HepG2 (cell line): Measurements from ENCODE around the gene WBP1. TPM values are rescaled to one million over a fixed set of nuclear protein-coding genes. Genes with fewer than 3 reads are reported as not detected.

Experiments used
- ARNTL ChIP-seq: sonication (generic); formaldehyde crosslinking; IDR thresholded peaks from 2 replicates; pipeline ENCODE4 v1.4.0; 2020; ENCODE audit warnings: mild to moderate bottlenecking, missing genetic modification reagents
- BORCS8-MEF2B ChIP-seq: sonication (generic); formaldehyde crosslinking; IDR thresholded peaks from 2 replicates; pipeline ENCODE4 v1.8.0; 2022; ENCODE audit warnings: mild to moderate bottlenecking, missing genetic modification reagents
- DNMT3B ChIP-seq: conservative IDR thresholded peaks from 2 replicates; pipeline ENCODE4 v1.6.1; 2016; ENCODE audit warnings: missing biosample characterization, control low read depth
- EP300 ChIP-seq, 3 experiments: sonication (generic) in 1 of 3; formaldehyde crosslinking in 1 of 3; IDR thresholded peaks; 2 replicates each; pipeline versions ENCODE4 v1.5.1 to v1.6.1; 2011 to 2020; ENCODE audit warnings: low read depth in 2 of 3, low read length in 2 of 3, borderline replicate concordance in 1 of 3, improper control_type of control experiment in 1 of 3, mild to moderate bottlenecking in 1 of 3, missing genetic modification reagents in 1 of 3, moderate library complexity in 1 of 3
- GPBP1L1 ChIP-seq: sonication (generic); formaldehyde crosslinking; IDR thresholded peaks from 2 replicates; pipeline ENCODE4 v1.5.0; 2020; ENCODE audit warnings: mild to moderate bottlenecking, missing genetic modification reagents
- HDAC2 ChIP-seq: sonication (generic); formaldehyde crosslinking; IDR thresholded peaks from 2 replicates; pipeline ENCODE4 v1.4.0; 2020; ENCODE audit warnings: missing genetic modification reagents
- NCOA2 ChIP-seq: sonication (generic); formaldehyde crosslinking; IDR thresholded peaks from 2 replicates; pipeline ENCODE4 v1.8.0; 2022; ENCODE audit warnings: inconsistent platforms
- NFE2L2 ChIP-seq: fragments of 150-350 bp; IDR thresholded peaks from 2 replicates; pipeline ENCODE4 v1.6.1; 2014; ENCODE audit warnings: low read length
- NFIC ChIP-seq: IDR thresholded peaks from 2 replicates; pipeline ENCODE4 v1.6.1; 2012; ENCODE audit warnings: mild to moderate bottlenecking, low read length, inconsistent platforms
- PATZ1 ChIP-seq: sonication (generic); formaldehyde crosslinking; IDR thresholded peaks from 2 replicates; pipeline ENCODE4 v1.4.0; 2020; ENCODE audit warnings: missing genetic modification reagents
- POLR2AphosphoS5 ChIP-seq: IDR thresholded peaks from 2 replicates; pipeline ENCODE4 v1.6.1; 2012; ENCODE audit warnings: low read depth, low read length
- RBFOX2 ChIP-seq: fragments of 200-400 bp; formaldehyde crosslinking; IDR thresholded peaks from 2 replicates; pipeline ENCODE4 v1.6.1; 2017; ENCODE audit warnings: low read depth, mild to moderate bottlenecking, low read length
- RCOR2 ChIP-seq: IDR thresholded peaks from 2 replicates; pipeline ENCODE4 v1.6.1; 2016; ENCODE audit warnings: missing biosample characterization, missing genetic modification reagents
- SMARCE1 ChIP-seq: fragments of 450-650 bp; IDR thresholded peaks from 2 replicates; pipeline ENCODE4 v1.6.1; 2017; ENCODE audit warnings: borderline replicate concordance
- ZFY ChIP-seq: sonication (generic); formaldehyde crosslinking; IDR thresholded peaks from 2 replicates; pipeline ENCODE4 v1.4.0; 2020; ENCODE audit warnings: missing genetic modification reagents
- ZKSCAN1 ChIP-seq: fragments of 150-350 bp; IDR thresholded peaks from 2 replicates; pipeline ENCODE4 v1.6.1; 2014; ENCODE audit warnings: low read length
- ZNF281 ChIP-seq: sonication (generic); formaldehyde crosslinking; IDR thresholded peaks from 2 replicates; pipeline ENCODE4 v1.4.0; 2020; ENCODE audit warnings: missing genetic modification reagents, borderline replicate concordance
- ZNF282 ChIP-seq: fragments of 450-650 bp; IDR thresholded peaks from 2 replicates; pipeline ENCODE4 v1.6.1; 2018; ENCODE audit not compliant: partially characterized antibody
- ZNF460 ChIP-seq: sonication (generic); formaldehyde crosslinking; IDR thresholded peaks from 2 replicates; pipeline ENCODE4 v1.5.1; 2020; ENCODE audit warnings: missing genetic modification reagents, mild to moderate bottlenecking, borderline replicate concordance
- ZNF597 ChIP-seq: sonication (generic); formaldehyde crosslinking; IDR thresholded peaks from 2 replicates; pipeline ENCODE4 v1.5.0; 2020; ENCODE audit warnings: missing genetic modification reagents
- ZNF644 ChIP-seq: IDR thresholded peaks from 2 replicates; pipeline ENCODE4 v1.6.1; 2016; ENCODE audit warnings: low read depth
- ZNF7 ChIP-seq: IDR thresholded peaks from 2 replicates; pipeline ENCODE4 v1.6.1; 2016; ENCODE audit warnings: missing biosample characterization, missing genetic modification reagents
- ZNF747 ChIP-seq: sonication (generic); formaldehyde crosslinking; IDR thresholded peaks from 2 replicates; pipeline ENCODE4 v1.8.1; 2023; ENCODE audit warnings: missing genetic modification reagents, mild to moderate bottlenecking, borderline replicate concordance
- ZNF775 ChIP-seq: sonication (generic); formaldehyde crosslinking; IDR thresholded peaks from 2 replicates; pipeline ENCODE4 v1.4.0; 2020; ENCODE audit warnings: missing genetic modification reagents, mild to moderate bottlenecking, moderate library complexity, borderline replicate concordance
- polyA plus RNA-seq, 8 experiments: library from polyadenylated mRNA; depleted of rRNA in 3 of 8; stranded (reverse) in 7 of 8; unstranded in 1 of 8; fragments of >200 nt; fragmentation: Illumina TruSeq in 4 of 8; extraction: Trizol in 4 of 8; gene quantifications; 2 replicates each; pipeline versions ENCODE4 v1.2.1 to v1.2.3, GENCODE V29; 2011 to 2016; ENCODE audit warnings: low read depth in 4 of 8, missing spikeins in 1 of 8, mixed read lengths in 1 of 8; ENCODE audit not compliant: insufficient read depth in 1 of 8
- total RNA-seq, 5 experiments: library from RNA; depleted of rRNA; stranded (reverse); fragments of >200 nt; fragmentation: Illumina TruSeq; extraction: Trizol; gene quantifications; 2 replicates each; pipeline ENCODE4 v1.2.3, GENCODE V29; 2016; ENCODE audit warnings: low read depth in 1 of 5

The WBP1 gene
- total and polyA plus RNA-seq, 2 of the 13 experiments (the other 11 are each of a cell fraction or from before 2014, with no cell fraction given) = 38.8 to 85.7 TPM

- peak; percentile 99 for TF ChIP-seq PATZ1
- TF ChIP-seq ZNF281 = peak; percentile 58; the same call in 1 of the 2 replicates
- TF ChIP-seq ZFY (CRISPR knock-in tag) = peak; percentile 95
- TF ChIP-seq HDAC2 (CRISPR knock-in tag) = peak; percentile 98
- no peak; the same call in 1 of the 2 replicates for TF ChIP-seq ZNF460 (CRISPR knock-in tag)
- TF ChIP-seq BORCS8-MEF2B (CRISPR knock-in tag) = peak; percentile 95
- no peak for TF ChIP-seq SMARCE1
- no peak for TF ChIP-seq ZKSCAN1
- TF ChIP-seq GPBP1L1 (CRISPR knock-in tag) = no peak
- peak; percentile 83; the same call in 1 of the 2 replicates for TF ChIP-seq POLR2AphosphoS5
- TF ChIP-seq ARNTL = peak; percentile 76
- TF ChIP-seq ZNF597 (CRISPR knock-in tag) = no peak
- TF ChIP-seq EP300 (IDR thresholded peaks at IDR 0.05; ENCODE audit: low read depth in 2 of 2, low read length in 2 of 2) = peak; percentile 12 to 62; a peak in 2 of 4 replicates
- TF ChIP-seq EP300 (CRISPR knock-in tag; IDR thresholded peaks at IDR 0.05; ENCODE audit: borderline replicate concordance) = peak; percentile 34
- TF ChIP-seq ZNF282 = no peak
- TF ChIP-seq ZNF747 = no peak; the same call in none of the 2 replicates
- TF ChIP-seq ZNF7 (CRISPR knock-in tag) = no peak
- peak; percentile 61; the same call in 1 of the 2 replicates for TF ChIP-seq ZNF775 (CRISPR knock-in tag)
- peak; percentile 81 for TF ChIP-seq RCOR2 (CRISPR knock-in tag)
- TF ChIP-seq NFE2L2 = no peak
- TF ChIP-seq NFIC = no peak; the same call in 1 of the 2 replicates
- peak; percentile 94 for TF ChIP-seq RBFOX2
- TF ChIP-seq DNMT3B (CRISPR knock-in tag) = no peak; the same call in 1 of the 2 replicates
- no peak for TF ChIP-seq ZNF644 (CRISPR knock-in tag)
- peak; percentile 55 for TF ChIP-seq NCOA2 (CRISPR knock-in tag)
These were observed 17.7 kb upstream of the WBP1 start (continued) for GRCh38 chr2:74440378-74441169.
